GM12892 (cell line): ENCODE results near the gene FYB1.

ENCODE experiments used
- DNase-seq: peaks from one replicate; pipeline ENCODE4 v3.0.0; 2011; ENCODE audit not compliant: insufficient read length
- FAIRE-seq: peaks from 2 replicates; lab custom pipeline; 2011; peaks lifted over from hg19 to GRCh38; lab: Jason Lieb, UNC
- POLR2A ChIP-seq: IDR thresholded peaks from 2 replicates; pipeline ENCODE4 v1.6.1; 2011; ENCODE audit warnings: low read depth, low read length, control low read depth
- POLR2AphosphoS5 ChIP-seq: IDR thresholded peaks from 2 replicates; pipeline ENCODE4 v1.6.1; 2011; ENCODE audit warnings: low read depth, low read length, control low read depth
- TAF1 ChIP-seq: IDR thresholded peaks from 2 replicates; pipeline ENCODE4 v1.6.1; 2011; ENCODE audit warnings: low read depth, mild to moderate bottlenecking, control low read depth, low read length, borderline replicate concordance

FYB1 gene

DNA sequence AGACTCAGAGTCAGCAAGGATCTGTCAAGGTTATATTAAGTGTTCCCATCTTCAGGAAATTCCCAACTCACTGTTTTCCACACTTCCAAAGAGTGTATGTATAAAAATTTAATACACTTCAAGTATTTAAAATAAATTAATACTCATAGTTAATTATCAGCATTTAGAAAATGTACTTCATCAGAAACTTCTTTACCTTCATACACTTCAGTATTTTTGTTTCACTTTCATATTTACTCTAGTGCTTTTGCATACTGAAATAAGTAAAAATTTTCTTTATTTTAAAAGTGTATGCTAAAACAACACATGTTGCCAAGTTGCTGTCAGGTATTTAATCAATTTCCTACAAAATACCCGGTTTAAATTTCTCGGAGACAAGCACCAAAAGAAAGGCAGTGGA is 161.6 kb downstream of the FYB1 start:
- DNase-seq, result no peak
- TF ChIP-seq POLR2A, result no peak
- no peak for TF ChIP-seq POLR2AphosphoS5
- TF ChIP-seq TAF1, result no peak
- FAIRE-seq, result no peak

DNA sequence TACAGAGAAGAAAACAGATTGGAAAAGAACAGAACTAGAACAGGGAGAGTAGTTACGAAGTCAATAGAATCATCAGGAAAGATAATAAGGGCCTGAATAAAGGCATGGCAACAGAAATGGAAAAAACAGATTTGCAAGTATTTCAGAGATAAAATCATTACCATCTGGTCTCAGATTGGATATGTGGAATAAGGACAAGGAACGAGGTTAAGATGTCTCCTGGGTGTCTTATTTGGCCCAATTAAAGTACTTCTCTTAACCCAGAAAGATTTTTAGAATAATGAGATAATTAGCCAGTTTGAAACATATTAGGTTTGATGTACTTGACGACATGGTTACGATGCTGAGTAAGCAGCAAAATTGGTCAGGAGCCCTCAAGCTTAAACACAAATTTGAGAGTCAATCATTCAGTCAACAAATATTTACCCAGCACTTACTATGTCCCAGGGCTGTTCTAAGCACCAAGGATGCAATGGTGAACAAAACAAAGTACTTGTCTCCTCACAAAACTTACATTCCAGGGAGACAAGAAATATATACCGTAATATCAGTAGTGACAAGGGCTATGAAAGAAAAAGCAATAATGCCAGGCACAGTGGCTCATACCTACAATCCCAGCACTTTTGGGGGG is 163.5 kb downstream of the FYB1 start:
- DNase-seq, result no peak
- no peak for FAIRE-seq
- TF ChIP-seq POLR2AphosphoS5 (no peak), TAF1 (no peak), POLR2A (no peak)
